MM.1S (cell line): ENCODE data around the gene AUH.

Source experiments
- EZH2 ChIP-seq: fragments of 300-600 bp; sonication (generic); optimal IDR thresholded peaks from 2 replicates; pipeline ENCODE3; 2017; ENCODE audit warnings: low read depth, mild to moderate bottlenecking, antibody characterized with exemption, low read length, mixed read lengths
- TF ChIP-seq, protein P1 (sequence below): fragments of 300-600 bp; sonication (generic); IDR thresholded peaks from 2 replicates; pipeline ENCODE4 v1.5.1; 2016; ENCODE audit warnings: antibody characterized with exemption, low read length, mixed read lengths

DNA sequence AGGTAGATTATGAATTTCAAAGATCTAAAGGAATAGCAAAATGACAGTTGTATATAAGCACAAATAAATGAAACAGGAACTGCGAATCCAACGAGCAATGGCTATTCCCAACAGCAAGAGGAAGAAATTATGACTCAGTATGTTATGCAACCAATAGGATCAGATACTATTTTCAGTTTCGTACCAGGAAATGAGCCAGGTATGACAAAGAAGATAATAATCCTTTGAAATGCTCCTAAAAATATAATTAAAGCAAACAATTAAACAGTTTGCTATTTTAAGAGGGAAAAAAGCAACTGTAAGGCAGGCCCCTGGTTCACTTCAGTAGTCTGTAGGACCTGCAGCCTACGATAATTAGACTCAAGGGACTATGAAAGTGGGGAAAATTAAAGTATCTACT, 58.9 kb downstream of the AUH start:
- TF ChIP-seq EZH2: no peak
- TF ChIP-seq, protein P1, sequence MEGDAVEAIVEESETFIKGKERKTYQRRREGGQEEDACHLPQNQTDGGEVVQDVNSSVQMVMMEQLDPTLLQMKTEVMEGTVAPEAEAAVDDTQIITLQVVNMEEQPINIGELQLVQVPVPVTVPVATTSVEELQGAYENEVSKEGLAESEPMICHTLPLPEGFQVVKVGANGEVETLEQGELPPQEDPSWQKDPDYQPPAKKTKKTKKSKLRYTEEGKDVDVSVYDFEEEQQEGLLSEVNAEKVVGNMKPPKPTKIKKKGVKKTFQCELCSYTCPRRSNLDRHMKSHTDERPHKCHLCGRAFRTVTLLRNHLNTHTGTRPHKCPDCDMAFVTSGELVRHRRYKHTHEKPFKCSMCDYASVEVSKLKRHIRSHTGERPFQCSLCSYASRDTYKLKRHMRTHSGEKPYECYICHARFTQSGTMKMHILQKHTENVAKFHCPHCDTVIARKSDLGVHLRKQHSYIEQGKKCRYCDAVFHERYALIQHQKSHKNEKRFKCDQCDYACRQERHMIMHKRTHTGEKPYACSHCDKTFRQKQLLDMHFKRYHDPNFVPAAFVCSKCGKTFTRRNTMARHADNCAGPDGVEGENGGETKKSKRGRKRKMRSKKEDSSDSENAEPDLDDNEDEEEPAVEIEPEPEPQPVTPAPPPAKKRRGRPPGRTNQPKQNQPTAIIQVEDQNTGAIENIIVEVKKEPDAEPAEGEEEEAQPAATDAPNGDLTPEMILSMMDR: no peak
